D341Med (cell line): Measurements from ENCODE around the gene DDB1.
"Not testable (repeated sequence)": the region's sequence is repeated elsewhere in the genome, so short reads cannot be mapped to it uniquely, and the experiment has no call there.

Experiments
- DNase-seq: peaks from one replicate; pipeline ENCODE4 v3.0.0; 2012; ENCODE audit warnings: low spot score

Gene DDB1

DNA sequence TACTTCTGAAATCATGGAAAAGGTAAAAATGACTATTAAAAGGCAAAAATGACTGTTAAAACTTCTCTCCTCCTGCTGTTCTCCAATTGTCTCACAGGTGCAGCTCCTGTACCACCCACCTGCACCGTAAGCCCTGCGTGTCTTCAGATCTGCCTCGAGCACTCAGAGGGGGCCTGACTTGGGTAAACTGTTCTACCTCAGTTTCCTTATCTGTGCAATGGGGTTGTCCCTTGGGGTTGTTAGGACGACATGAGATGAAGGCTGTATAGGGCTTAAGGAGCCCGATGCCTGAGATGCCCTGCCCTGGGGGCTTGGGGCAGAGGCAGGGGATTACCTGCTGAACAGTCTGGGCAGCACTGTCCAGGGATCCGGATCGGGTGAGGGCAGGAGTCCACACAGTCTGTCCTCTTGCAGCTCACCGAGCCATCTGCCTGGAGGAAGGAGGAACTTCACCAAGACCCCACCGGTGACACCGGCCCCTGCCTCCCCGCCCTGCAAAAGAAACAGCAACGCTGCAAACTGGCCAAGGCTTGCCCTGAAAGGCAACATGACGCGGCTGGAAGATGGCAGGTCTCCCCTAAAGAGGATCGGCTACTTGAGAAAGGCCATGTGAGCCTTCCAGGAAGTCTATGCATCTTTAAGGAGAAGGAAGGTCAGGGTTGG is 64.2 kb downstream of the DDB1 start:
- DNase-seq, result no peak

DNA sequence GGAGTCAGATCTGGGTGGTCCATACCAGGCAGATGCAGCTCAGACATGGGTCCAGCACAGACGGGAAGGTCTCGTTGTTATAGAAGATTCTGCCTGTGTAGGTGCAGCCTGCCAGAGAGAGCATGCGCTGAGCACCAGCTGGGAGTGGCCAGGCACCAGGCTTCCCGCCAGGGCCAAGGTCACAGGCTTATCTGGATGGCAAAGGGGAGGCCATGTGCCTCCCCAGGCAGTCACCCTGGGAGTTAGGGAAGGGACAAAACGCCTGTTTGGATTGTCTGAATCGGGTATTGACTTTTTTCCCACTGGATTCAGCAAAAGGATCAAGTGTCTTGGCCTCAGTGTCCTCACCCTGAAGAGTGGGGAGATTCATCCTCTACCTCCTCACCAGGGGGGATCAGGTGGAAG is 65.5 kb downstream of the DDB1 start:
- no peak for DNase-seq

DNA sequence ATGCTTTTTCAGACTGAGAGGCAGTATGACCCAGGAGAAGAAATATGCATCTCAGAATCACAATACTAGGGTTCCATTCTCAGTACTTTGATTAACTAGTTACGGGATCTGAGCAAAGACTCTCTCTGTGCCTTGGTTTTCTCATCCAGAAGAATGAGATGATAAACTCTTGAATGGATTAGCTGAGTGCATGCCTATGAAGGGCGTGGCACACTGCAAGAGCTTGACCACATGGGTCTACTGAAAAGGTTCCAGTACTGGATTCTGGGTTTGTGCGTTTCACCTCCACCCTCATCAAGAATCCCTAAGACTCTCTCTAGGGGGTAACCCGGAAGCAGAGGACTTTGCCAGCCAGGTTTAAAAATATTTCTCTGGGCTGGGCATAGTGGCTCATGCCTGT is 66.3 kb downstream of the DDB1 start:
- DNase-seq, result no peak

DNA sequence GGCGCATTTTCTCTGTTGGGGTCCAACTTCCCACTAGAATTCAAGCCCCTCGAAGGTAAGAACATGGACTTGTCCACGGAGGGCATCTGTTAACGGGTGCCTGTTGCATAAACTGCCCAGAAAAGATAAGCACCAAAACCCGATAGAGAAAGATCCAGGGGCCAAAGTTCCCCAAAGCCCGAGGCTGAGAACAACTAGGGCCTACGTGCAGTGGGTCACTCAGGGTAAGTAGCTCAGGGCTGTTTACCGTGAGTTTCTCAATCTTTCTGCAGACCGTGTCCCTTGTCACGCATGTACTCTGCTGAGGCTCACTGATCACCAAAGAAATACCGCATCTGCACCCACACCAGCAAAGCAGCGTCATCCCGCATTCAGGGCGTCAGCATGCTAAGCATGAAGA is 67.5 kb downstream of the DDB1 start:
- DNase-seq, result no peak

DNA sequence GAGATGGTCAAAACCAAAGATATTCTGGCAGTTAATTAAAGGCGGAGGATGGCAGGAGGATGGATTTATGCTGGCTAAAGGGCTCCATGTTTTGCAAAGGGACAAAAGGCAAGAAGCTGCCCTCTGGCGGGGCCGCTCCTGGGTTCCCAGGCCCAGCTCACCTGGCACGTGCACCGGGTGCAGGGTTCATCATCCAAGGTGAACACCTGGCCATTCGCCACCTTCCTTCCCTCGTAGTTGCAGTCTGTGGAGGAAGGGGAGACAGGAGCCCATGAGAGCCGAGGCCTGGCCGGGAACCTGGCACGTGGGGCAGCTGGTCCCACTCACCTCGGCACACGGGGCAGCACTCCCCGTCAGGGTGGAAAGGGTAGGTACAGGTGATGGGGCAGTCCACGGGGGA is 68.1 kb downstream of the DDB1 start:
- no peak for DNase-seq

DNA sequence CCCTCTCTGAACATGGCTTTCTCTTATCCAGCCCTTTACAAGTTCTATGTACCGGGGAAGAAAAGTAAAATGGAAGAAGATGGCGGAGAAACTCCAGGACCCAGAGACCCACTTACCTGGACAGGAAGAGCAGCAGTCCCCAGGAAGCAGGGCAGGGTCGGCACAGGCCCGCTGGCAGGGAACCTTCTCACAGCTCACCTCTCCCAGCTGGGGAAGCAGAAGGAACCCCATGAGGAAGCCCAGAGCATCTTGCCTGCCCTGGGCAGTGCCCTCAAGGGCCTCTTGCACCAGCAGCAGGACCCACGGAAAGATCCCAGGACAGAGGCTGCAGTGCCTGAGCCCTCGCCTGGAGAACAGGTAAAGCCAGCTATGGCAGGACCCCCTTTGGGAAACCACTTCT is 68.5 kb downstream of the DDB1 start:
- DNase-seq, result no peak

DNA sequence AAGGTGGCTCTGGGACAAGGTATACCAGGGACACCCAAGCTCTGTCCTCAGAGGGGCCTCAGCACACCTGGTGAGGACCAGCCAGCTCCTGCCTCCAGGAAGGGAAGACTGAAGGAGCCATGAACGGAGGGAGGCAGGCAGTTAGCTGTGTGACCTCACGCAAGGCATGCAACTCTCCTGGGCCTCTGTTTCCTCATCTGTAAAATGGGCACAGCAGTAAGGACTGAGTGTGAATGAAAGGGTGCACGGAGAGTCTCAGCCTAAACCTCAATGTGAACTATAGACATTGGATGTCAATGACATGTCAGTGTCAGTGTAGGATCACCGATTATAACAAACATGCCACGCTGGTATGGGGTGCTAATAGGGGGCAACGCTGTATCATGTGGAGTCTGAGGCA is 73.5 kb downstream of the DDB1 start:
- no peak for DNase-seq

DNA sequence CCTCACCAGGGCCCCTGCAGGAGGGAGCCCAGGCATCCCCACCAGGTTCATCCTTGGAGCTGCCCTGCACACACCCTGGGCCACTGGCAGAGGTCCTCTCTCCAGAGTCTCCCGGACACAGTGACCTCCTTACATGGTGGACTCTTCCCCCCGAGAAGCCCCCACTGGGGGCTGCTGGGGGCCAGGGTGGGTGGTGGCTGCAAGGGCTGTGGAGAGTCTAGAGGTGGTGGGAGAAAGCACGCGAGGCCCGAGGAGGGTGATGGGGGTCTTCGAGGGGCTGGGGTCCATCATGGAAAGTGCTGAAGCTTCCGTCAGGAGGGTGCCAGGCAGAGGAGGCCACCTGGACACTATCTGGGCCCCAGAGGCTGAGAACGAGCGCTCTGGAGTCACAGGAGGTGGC is 74.4 kb downstream of the DDB1 start:
- DNase-seq, result no peak

DNA sequence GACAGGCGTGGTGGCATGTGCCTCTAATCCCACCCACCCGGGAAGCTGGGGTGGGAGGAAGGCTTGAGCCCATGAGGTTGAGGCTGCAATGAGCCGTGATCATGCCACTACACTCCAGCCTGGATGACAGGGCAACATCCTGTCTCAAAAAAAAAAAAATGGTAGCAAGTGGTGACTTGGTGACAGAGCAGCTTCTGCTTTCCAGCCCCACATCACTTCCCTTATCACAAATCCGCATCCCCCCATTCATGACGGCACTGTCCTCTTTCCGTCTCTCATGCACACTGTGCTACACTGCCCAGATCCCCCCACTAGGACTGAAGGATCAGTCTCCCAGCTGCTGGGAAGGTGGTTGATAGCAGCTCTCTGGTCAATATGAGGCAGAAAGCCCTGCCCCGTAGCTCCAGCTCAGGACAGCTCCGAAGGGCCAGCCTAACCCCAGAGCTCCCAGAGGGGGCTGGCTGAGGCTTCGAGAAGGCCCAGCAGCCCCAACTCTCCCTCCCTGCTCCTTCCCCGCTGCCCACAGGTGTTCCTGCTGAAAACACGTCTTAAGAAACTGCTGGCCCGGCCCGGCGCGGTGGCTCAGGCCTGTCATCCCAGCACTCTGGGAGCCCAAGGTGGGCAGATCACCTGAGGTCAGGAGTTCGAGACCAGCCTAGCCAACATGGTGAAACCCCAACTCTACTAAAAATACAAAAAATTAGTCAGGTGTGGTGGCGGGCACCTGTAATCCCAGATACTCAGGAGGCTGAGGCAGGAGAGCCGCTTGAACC is 76.0 kb downstream of the DDB1 start:
- no peak for DNase-seq

DNA sequence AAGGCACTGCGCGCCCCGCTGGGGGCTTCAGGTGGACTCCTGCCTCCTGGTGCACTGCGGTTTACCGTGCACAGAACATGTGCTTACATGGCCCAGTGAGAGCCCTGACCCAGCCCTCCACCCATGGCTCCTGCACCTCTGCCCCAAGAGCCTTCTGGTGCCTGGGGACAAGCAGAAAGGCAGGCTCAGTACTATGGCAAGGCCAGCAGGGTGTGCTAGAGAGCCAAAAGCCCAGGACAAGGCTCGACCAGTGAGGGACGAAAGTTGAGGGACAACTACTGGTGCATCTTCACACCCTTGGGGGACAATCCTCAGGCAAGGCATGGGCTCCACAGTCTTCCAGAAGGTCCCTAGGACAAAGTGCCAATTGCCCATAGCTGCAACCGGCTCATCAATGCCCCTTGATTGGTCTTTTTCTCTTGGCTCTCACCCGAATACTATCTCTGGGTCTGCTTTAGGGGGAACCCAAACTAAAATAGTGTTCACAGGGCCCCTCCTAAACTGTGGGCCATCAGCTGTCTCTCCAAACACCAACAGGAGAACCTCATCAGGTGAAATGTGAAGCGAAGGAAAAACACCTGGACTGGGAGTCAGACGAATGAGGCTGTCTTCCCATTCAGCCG is 78.4 kb downstream of the DDB1 start:
- peak; percentile 86 for DNase-seq

DNA sequence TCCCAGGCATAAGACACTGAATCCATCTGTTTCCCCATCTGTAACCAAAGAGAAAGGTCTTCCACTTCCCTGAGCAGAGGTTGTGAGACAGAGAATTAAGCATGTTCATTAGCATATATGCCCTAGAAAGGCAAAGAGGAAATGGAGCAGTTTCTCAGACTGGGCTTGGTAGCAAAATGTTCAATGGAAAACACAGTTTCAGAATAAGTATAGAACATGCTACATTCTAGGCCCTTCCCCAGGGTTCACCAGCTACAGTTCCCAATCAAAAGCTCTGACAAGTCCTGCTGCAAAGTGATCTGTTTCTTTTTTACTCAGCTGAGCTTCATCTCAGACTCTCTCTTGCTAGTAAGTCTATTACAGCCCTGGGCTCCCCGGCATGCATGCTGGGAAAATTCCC is 80.6 kb downstream of the DDB1 start:
- DNase-seq, result not testable (repeated sequence)

DNA sequence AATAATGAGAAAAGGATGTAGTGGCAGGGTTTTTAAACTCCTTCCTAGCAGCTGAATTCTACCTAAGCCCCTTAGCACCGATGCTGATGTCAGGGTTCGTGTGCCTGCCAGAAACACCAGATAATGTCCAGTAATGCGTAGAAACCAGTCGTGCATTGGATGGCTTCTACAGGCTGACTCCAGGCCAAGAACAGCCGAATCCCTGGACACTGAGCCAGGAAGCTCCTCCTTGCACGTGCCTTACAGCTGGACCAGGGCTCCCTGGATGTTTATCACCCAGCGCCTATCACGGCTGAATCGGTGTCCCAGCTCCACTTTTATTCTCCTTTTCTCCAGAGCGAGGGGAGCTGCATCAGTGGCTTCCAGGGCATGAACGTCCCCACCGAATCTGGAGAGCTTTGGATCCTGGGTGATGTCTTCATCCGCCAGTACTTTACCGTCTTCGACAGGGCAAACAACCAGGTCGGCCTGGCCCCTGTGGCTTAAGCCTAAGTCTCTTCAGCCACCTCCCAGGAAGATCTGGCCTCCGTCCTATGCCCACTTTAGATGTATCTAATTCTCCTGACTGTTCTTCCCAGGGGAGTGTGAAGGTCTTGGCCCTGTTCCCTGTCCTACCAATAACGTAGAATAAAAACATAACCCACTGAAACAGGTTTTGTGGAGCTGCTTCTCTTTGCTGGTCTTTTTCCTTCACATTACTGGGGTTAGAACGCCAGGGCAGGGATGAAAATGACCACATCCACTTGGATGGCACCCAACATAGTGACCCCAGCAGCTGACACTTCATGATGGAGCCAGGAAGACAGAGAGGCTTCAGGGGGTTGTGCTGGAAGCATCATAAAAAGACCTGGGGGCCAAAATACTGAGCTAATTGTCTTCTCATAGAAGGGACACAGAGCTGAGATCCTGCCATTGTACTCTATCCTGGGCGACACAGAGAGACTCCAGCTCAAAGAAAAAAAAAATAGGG is 81.8 kb downstream of the DDB1 start:
- not testable (repeated sequence) for DNase-seq
